ENCODE measurements around the gene MBTPS1. TPM values are rescaled to one million over a fixed set of nuclear protein-coding genes. Genes with fewer than 3 reads are reported as not detected.

MBTPS1 gene
- total and polyA plus RNA-seq, 2 experiments from 2014 or later: 18.1 to 49.3 TPM

DNA sequence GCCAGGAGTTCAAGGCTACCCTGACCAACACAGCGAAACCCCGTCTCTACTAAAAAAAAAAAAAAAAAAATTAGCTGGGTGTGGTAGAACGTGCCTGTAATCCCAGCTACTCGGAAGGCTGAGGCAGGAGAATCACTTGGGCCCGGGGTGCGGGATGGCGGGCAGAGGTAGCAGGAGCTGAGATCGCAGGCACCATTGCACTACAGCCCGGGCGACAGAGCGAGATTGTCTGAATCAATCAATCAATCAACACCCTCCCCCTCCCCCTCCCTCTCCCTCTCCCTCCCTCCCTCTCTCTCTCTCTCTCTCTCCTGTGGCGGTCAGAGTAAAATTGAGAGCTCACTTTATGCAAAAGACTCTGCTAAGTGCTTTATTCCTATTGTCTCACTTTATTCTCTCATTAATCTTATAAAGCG is 27.1 kb upstream of the MBTPS1 start:
- Mint-ChIP-seq H3K4me3 (peak overlapping the region; percentile 97), H3K36me3 (ENCODE audit: low read depth) (peaks cover 6% of the 10 kb centered on the region), H3K9me3 (no peaks in the 10 kb centered on the region), H3K27me3 (ENCODE audit: insufficient read depth, low read depth, poor library complexity) (peaks cover 23% of the 10 kb centered on the region), H3K4me1 (peaks cover 23% of the 10 kb centered on the region), H3K27ac (peak overlapping the region; percentile 88; the same call in 1 of the 2 replicates)
- H3K4me3 ChIP-seq: peak overlapping the region; percentile 100
- peaks cover 12% of the 10 kb centered on the region; the same call in 1 of the 2 replicates for H3K27me3 ChIP-seq (ENCODE audit: insufficient read depth)
- H3K27ac ChIP-seq (ENCODE audit: low read depth): 0 out of 2 replicates have a peak overlapping the region, but pooled peaks have one; percentile 69
- peaks cover 6% of the 10 kb centered on the region; the same call in 1 of the 2 replicates for H3F3A ChIP-seq (replicated peaks; ENCODE audit: low read depth)
- TF ChIP-seq EZH2phosphoT487 (IDR thresholded peaks at IDR 0.05; ENCODE audit: unreplicated experiment): no peak
- TF ChIP-seq, protein P1, sequence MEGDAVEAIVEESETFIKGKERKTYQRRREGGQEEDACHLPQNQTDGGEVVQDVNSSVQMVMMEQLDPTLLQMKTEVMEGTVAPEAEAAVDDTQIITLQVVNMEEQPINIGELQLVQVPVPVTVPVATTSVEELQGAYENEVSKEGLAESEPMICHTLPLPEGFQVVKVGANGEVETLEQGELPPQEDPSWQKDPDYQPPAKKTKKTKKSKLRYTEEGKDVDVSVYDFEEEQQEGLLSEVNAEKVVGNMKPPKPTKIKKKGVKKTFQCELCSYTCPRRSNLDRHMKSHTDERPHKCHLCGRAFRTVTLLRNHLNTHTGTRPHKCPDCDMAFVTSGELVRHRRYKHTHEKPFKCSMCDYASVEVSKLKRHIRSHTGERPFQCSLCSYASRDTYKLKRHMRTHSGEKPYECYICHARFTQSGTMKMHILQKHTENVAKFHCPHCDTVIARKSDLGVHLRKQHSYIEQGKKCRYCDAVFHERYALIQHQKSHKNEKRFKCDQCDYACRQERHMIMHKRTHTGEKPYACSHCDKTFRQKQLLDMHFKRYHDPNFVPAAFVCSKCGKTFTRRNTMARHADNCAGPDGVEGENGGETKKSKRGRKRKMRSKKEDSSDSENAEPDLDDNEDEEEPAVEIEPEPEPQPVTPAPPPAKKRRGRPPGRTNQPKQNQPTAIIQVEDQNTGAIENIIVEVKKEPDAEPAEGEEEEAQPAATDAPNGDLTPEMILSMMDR (conservative IDR thresholded peaks at IDR 0.05; ENCODE audit: low read depth in 2 of 2): no peak
- no peak for TF ChIP-seq EZH2 (IDR thresholded peaks at IDR 0.05; ENCODE audit: low read depth, unreplicated experiment)
- no peak for TF ChIP-seq ZNF331 (CRISPR knock-in tag; IDR thresholded peaks at IDR 0.05; ENCODE audit: low read depth)
- TF ChIP-seq JUNB (IDR thresholded peaks at IDR 0.05; ENCODE audit: unreplicated experiment): no peak
- peak overlapping the region; percentile 97 for H3K4me2 ChIP-seq
- ATAC-seq (no peak), DNase-seq (ENCODE audit: low spot score) (peak; percentile 62)
- H4K20me1 ChIP-seq (replicated peaks; ENCODE audit: insufficient read depth): peaks cover 20% of the 10 kb centered on the region; the same call in 1 of the 2 replicates
- peaks cover 21% of the 10 kb centered on the region for H3K4me1 ChIP-seq (ENCODE audit: insufficient read depth)
- H3K9me2 ChIP-seq (ENCODE audit: insufficient read depth): no peaks in the 10 kb centered on the region
- H2AFZ ChIP-seq: peak overlapping the region; percentile 93; the same call in 1 of the 2 replicates
- H3K36me3 ChIP-seq (ENCODE audit: insufficient read depth): no peaks in the 10 kb centered on the region
- H3K79me2 ChIP-seq (replicated peaks; ENCODE audit: insufficient read depth): peaks cover 53% of the 10 kb centered on the region

GRCh38 chr16:84143081-84143480 is 26.3 kb upstream of the MBTPS1 start:
- no peak for ATAC-seq
- TF ChIP-seq EZH2phosphoT487 (IDR thresholded peaks at IDR 0.05; ENCODE audit: unreplicated experiment) (no peak), REST (IDR thresholded peaks at IDR 0.05; ENCODE audit: unreplicated experiment) (no peak), ZNF114 (CRISPR knock-in tag; IDR thresholded peaks at IDR 0.05) (no peak), ZNF331 (CRISPR knock-in tag; IDR thresholded peaks at IDR 0.05; ENCODE audit: low read depth) (no peak)
- TF ChIP-seq, protein P2, sequence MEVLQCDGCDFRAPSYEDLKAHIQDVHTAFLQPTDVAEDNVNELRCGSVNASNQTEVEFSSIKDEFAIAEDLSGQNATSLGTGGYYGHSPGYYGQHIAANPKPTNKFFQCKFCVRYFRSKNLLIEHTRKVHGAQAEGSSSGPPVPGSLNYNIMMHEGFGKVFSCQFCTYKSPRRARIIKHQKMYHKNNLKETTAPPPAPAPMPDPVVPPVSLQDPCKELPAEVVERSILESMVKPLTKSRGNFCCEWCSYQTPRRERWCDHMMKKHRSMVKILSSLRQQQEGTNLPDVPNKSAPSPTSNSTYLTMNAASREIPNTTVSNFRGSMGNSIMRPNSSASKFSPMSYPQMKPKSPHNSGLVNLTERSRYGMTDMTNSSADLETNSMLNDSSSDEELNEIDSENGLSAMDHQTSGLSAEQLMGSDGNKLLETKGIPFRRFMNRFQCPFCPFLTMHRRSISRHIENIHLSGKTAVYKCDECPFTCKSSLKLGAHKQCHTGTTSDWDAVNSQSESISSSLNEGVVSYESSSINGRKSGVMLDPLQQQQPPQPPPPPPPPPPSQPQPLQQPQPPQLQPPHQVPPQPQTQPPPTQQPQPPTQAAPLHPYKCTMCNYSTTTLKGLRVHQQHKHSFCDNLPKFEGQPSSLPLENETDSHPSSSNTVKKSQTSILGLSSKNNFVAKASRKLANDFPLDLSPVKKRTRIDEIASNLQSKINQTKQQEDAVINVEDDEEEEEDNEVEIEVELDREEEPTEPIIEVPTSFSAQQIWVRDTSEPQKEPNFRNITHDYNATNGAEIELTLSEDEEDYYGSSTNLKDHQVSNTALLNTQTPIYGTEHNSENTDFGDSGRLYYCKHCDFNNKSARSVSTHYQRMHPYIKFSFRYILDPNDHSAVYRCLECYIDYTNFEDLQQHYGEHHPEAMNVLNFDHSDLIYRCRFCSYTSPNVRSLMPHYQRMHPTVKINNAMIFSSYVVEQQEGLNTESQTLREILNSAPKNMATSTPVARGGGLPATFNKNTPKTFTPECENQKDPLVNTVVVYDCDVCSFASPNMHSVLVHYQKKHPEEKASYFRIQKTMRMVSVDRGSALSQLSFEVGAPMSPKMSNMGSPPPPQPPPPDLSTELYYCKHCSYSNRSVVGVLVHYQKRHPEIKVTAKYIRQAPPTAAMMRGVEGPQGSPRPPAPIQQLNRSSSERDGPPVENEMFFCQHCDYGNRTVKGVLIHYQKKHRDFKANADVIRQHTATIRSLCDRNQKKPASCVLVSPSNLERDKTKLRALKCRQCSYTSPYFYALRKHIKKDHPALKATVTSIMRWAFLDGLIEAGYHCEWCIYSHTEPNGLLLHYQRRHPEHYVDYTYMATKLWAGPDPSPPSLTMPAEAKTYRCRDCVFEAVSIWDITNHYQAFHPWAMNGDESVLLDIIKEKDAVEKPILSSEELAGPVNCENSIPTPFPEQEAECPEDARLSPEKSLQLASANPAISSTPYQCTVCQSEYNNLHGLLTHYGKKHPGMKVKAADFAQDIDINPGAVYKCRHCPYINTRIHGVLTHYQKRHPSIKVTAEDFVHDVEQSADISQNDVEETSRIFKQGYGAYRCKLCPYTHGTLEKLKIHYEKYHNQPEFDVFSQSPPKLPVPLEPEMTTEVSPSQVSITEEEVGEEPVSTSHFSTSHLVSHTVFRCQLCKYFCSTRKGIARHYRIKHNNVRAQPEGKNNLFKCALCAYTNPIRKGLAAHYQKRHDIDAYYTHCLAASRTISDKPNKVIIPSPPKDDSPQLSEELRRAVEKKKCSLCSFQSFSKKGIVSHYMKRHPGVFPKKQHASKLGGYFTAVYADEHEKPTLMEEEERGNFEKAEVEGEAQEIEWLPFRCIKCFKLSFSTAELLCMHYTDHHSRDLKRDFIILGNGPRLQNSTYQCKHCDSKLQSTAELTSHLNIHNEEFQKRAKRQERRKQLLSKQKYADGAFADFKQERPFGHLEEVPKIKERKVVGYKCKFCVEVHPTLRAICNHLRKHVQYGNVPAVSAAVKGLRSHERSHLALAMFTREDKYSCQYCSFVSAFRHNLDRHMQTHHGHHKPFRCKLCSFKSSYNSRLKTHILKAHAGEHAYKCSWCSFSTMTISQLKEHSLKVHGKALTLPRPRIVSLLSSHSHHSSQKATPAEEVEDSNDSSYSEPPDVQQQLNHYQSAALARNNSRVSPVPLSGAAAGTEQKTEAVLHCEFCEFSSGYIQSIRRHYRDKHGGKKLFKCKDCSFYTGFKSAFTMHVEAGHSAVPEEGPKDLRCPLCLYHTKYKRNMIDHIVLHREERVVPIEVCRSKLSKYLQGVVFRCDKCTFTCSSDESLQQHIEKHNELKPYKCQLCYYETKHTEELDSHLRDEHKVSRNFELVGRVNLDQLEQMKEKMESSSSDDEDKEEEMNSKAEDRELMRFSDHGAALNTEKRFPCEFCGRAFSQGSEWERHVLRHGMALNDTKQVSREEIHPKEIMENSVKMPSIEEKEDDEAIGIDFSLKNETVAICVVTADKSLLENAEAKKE (CRISPR knock-in tag; IDR thresholded peaks at IDR 0.05): no peak

More at GRCh38 chr16:84143081-84143480, 26.3 kb upstream of the MBTPS1 start:
- peaks cover 20% of the 10 kb centered on the region; the same call in 1 of the 2 replicates for H4K20me1 ChIP-seq (replicated peaks; ENCODE audit: insufficient read depth)
- no peak for DNase-seq (ENCODE audit: low spot score)
- no peaks in the 10 kb centered on the region for H3K9me3 Mint-ChIP-seq
- H3K4me2 ChIP-seq: peak overlapping the region; percentile 97; the same call in 1 of the 2 replicates
- H2AFZ ChIP-seq: no peak overlapping the region
- H3K36me3 ChIP-seq (ENCODE audit: insufficient read depth): no peaks in the 10 kb centered on the region
- no peak overlapping the region for H3K27ac Mint-ChIP-seq
- peaks cover 6% of the 10 kb centered on the region for H3K36me3 Mint-ChIP-seq (ENCODE audit: low read depth)
- H3F3A ChIP-seq (replicated peaks; ENCODE audit: low read depth): peaks cover 6% of the 10 kb centered on the region; the same call in 1 of the 2 replicates
- no peaks in the 10 kb centered on the region for H3K9me2 ChIP-seq (ENCODE audit: insufficient read depth)
- H3K4me1 ChIP-seq (ENCODE audit: insufficient read depth): peaks cover 28% of the 10 kb centered on the region
- peaks cover 23% of the 10 kb centered on the region for H3K27me3 Mint-ChIP-seq (ENCODE audit: insufficient read depth, low read depth, poor library complexity)
- H3K27ac ChIP-seq (ENCODE audit: low read depth): no peak overlapping the region
- H3K79me2 ChIP-seq (replicated peaks; ENCODE audit: insufficient read depth): peaks cover 60% of the 10 kb centered on the region
- peak overlapping the region; percentile 97; the same call in 2 of the 3 replicates for H3K4me3 Mint-ChIP-seq
- peaks cover 28% of the 10 kb centered on the region for H3K4me1 Mint-ChIP-seq
- H3K27me3 ChIP-seq (ENCODE audit: insufficient read depth): peaks cover 12% of the 10 kb centered on the region; the same call in 1 of the 2 replicates
- no peak overlapping the region for H3K4me3 ChIP-seq

Data from GM23338 (cell line).